ENCODE results near the gene SPINK8.
"Not testable (repeated sequence)": the region's sequence is repeated elsewhere in the genome, so short reads cannot be mapped to it uniquely, and the experiment has no call there.

The SPINK8 gene

DNA sequence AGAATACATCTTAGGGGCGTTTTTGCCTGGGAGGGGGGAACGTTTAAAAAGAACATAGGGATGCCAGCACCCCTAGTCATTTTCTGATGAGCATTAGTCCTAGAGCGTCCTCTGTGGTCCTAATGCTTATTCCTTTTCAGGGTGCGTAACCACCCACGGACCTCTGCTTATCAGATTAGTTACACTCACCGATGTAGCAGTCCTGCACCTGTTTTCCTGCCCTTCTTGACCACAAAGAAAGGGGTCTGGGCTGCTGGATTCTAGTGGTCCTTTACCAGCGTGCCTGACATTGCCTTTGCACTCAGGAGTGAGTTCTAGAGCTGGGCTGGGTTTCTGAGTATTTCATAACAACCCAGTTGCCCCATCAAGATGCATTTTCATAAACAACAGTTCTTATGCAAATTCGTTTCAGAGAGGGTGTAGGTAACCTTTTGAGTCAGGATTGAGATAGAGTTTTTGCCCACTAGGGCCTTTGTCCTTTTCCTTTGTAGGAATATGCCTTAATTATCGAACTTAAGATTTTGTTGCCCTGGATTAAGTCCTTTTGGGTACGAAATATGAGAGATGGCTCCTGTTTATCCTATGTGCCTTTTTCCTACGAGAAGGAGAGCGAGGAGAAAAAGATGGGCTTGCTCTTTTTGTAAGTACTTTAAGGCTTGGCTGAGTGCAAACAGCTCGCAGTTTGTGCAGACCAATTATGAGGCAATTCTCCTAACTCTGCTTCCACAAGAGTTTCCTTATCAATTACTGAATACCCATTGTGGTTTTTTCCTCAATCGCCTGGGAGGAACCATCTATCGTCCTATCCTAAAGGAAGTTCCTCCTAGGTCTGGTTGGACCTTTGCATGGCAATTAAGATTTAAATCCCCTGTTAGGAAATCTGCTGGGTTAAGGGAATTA is at the start of gene SPINK8:
Gene SPINK8, minus strand, starts transcription at position 316 of the 900 bp plus-strand sequence. CDS start 5,320 bp downstream, outside the sequence.
- not testable (repeated sequence) for DNase-seq (ENCODE audit: low read depth)

DNA sequence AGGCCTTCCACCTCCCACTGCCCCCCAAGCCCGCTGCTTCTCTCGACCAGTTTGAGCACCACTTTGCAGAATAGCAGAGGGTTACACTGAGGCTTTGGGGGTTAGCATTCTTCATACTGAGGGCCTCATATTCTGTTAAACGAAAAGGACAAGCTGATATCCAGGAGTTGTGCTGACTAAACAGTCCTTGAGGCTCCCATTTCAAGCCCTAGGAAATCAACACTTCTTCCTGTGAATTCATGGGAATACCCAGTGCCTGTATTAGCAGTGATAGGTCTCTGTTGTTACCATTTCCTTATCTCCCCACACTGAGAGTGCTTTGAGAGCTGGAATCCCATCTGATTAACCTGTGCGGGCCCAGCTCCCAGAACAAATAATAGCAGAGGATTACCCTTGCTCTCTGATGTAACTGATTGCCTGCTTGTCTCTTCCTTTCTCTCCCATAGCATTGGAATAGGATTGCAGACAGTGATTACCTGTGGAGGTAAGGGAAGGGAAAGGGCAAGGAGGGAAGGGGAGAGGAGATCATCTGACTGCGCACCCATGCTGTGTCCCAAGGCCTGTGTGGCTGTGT is 39.5 kb upstream of the SPINK8 start:
- no peak for DNase-seq (ENCODE audit: low read depth)

DNA sequence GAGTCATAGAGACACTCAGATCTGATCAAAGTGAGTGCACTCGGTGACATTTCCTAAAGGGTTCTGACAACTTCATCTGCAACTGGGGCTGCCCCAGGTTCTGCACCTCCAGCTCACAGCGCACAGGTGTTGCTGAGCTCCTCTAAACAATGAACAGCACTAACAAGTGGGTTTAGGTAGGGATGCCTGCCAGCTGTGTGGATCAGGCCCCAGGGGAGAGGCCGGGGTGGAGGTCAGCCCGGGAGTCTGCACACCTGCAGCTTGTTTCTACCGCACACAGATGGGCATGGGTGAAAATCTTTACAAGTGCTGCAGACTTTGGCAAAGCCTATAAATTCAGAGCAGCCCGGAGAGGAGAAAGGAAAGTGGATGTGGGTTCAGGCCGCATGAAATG is 38.9 kb upstream of the SPINK8 start:
- no peak for DNase-seq (ENCODE audit: low read depth)

DNA sequence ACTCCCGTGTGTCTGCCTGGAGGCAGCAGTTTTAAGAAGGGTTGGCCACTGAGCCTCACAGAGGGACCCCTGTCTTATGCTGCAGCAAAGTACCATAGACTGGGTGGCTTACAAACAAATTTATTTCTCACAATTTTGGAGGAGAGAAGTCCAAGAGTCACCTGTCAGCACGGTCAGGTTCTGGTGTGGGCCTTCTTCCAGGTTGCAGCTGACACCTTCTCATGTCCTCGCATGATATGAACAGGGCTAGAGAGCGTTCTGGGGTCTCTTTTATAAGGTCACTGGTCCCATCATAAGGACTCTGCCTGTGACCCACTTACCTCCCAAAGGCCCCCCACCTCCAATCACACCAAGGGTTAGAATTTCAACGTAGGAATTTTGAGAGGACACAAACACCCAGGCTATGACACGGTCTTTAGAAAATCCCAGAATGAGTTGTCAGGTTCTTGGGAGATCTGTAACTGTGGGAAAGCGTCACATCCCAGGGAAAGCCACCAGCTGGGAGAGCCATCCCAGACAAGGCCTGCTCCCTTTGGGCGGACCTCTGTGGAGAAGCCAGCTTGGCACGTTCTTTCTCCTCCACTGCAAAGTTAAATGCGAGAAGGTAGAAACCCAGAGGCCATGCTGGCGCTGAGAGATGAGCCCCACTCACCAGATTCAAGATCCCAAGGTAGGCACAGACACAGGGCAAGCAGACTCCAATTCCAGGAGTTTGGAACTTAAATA is 38.4 kb upstream of the SPINK8 start, which contains the start of gene FBXW12:
Gene FBXW12, plus strand, starts transcription at position 569 of the 726 bp plus-strand sequence. CDS start 549 bp downstream, outside the sequence.
- DNase-seq (ENCODE audit: low read depth): no peak

DNA sequence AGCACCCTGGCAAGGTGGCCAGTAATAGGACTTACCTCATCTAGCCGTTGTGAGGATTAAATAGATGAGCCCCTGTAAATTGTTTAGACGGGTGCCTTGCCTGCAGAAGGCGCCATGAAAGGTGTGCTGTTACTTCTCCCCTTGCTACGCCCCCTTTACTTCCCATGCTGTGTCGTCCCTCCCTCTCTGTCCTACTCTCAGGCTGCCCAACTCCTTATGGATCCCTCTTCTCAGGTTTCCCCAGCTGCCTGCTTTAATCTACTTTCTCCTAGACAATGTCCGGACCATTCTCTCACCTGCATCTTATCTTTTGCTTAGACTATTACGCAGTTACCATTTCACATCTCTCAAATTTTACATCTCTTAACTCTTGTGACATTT is 36.9 kb upstream of the SPINK8 start:
- DNase-seq (ENCODE audit: low read depth): no peak

DNA sequence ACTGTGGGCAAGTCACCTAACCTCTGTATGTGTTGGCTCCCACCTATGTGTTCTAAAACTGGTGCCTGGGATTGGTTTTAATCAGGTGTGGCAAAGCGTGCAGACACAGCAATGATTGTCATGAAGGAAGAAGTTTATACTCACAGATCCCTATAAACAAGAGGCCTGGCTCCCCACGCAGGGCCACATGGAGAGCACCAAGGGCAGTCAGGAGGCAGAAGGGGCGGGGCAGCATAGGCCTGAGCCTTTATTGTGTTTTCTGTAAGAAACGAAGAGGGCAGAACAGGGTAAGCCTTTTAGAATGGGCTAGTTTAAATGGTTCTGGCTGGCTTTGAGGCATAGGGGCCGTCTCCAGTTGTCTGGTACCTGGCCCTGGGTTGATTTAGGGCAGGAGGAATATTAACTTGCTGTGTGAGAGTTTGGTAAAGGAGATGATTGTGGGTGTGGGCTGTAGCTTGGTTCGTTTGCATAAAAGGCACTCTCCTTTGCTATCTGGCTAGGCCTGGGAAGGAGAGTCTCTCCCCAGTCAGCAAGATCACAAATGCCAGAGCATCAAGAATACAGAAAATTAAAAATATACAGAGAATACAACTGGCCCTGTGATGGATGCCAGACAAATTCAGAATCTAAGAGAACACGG is 36.4 kb upstream of the SPINK8 start:
- DNase-seq (ENCODE audit: low read depth): no peak

DNA sequence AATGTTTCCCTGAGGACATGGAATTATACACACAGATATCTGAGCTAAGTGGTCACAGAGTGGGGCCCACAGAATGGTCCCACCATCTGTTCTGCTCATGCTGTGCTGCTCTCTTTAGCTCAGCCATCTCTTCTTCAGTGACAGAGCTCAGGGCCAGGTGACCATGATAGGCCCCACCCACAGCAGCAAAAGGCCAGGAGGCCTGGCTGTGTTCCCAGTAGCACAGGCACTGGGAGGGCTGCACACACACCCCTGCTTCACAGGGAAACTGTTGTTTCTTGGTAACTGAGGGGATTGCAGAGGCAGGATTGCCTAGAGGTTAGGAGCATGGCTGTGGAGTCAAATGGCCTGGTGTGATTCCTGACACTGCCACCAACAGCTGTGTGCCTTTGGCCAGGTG is 33.7 kb upstream of the SPINK8 start:
- no peak for DNase-seq (ENCODE audit: low read depth)

DNA sequence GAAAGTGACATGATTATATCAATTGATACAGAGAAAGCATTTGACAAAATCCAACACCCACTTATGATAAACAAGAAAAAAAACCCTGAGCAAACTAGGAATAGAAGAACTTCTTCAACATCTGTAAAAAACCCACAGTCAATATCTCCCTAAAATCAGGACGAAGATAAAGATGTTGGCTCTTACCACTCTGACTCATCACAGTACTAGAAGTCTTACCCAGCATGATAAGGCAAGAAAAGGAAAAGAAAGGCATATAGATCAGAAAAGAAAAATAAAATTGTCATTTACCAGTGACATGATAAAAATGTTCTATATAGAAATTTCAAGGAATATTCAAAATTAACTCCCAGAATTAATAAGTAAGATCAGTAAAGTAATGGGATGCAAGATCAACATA is 31.4 kb upstream of the SPINK8 start:
- no peak for DNase-seq (ENCODE audit: low read depth)

DNA sequence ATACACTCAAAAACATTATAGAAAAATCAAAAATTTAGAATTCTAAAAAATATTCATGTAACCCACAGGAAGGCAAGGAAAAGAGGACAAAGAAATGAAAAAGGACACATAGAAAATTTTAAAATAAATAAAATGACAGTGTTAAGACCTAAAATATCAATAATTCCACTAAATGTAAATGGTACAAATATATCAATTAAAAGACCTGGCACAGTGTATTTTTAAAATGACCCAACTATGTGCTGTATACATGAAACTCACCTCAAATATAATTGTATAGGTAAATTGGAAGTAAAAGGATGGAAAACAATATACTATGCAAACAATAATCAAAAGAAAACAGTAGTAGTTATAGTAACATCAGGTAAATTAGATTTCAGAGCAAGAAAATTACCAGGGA is 28.5 kb upstream of the SPINK8 start:
- no peak for DNase-seq (ENCODE audit: low read depth)

DNA sequence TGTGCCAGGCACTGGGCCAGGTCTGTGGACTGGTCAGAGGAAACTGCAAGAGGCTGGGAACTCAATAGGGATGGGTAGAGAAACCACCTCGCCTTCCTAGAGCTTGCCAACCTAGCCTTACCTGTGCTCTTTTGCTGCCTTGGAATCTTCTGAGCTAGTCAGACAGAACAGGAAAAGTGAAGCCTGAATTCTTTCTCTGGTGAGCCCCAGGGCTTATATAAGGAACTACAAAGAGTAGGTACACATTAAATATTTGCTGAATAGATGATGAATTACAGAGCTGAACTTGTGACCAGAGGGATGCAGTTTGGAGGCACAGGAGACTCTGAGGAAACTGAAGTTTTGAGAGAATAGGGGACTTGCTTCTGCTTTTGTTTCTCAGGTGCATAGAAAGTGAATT is 23.0 kb upstream of the SPINK8 start:
- no peak for DNase-seq (ENCODE audit: low read depth)

DNA sequence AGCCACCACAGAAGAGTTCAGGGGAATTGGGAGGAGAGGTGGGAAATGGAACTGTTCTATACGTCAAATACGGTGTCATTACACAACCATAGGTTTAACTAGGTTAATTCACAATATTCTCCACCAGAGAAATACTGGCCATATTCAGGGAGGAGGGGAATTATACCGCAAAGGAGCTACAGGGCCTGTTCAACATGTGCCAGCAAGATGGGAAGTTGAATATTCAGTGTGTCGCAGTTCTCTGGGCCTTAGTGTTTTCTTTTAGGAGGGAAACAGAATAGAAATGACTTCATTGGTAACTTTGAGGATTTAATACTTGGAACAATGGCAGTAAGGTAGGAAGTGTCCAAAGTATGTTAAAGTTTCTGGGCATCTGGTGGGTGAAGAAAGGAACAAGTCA is 20.5 kb upstream of the SPINK8 start:
- no peak for DNase-seq (ENCODE audit: low read depth)

DNA sequence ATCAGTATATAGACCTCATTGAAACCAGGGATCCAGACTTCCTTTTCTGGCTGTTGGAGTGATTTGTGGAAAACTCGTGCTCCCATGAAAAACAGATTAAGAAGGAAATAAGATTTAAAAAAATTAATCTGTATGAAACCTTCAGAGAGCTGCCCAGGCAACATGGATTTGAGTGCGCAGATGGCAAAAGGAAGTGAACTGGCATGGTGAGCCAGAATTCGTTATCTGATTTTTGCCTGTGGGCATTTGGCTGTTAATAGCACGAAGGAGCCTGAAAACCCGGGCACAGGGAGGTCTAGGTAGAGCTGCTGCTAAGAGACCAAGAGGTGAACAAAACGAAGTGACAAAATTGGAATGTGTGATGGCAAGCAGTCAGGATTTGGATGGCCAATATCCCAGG is 19.1 kb upstream of the SPINK8 start:
- DNase-seq (ENCODE audit: low read depth): no peak

DNA sequence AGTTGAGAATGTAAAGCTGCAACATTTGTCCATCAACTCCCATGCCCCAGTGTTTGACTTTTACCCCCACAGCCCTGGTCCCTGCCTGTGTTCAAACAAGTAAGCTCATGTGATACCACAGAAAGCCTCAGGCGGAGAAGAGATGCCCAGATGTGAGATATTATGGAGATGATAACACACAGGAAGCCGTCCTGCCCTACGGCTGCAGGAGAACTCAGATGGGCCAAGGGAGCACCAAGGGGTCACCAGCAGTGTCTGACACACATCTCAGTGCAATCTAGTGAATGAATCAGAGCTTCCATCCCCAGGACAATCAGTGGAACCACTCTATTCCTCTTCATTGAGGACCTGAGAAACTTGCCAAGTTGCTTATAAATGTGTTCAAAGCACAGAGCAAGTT is 14.0 kb upstream of the SPINK8 start:
- DNase-seq (ENCODE audit: low read depth): no peak

DNA sequence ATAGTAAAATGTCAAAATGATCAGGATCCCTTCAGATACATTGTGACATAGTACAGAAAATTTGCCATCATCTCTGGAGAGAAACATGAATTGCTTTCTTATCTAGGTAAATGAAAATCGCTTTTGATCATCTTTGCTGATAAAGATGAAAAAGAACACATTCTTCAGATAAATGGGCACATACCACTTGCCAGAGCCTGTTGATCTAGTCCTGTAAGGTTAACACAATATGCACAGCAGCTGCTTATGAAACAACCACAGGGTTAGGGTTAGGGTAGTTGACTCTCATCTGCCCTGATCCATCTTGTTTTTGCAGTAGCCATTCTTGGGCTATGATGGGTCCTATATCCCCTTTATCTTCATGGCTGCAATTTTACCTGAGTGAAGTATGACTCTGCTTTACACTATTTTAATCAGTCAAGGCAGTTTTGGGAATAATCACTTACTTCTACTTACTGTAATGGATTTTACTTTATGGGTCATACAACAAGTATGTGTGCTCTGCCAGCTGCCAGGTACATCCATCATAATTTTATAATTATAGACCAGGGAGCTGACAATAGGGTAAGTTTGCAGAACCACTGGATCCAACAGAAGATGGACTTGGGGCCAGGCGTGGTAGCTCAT is 12.6 kb upstream of the SPINK8 start:
- no peak for DNase-seq (ENCODE audit: low read depth)

DNA sequence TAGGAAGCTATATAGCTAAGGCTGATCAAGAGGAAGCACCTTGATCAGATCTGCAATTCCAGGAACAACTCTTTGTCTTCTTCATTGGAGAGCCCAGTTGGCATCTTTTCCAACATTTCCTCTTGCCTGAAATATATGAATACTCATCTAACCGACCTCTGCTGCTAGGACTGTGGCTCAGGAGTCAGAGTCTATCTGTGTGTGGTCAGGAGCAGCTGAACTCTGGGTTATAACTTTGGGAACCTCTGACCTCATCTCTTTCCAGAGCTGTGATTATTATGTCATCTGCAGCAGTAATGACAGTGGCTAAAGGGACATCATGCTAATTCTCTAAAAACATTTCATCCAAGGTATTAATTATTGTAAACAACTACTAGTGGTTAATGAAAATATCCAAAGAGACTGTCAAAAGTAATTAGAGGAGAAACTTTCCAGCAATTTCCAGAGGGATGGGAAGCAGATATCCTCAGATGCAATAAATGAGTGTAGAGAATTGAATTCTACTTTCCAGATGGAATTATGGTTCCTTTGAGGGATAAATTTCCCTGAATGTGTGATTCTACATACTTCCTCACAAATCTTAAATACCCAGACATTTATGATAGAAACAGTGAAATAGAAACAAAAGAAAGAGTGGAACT is 11.5 kb upstream of the SPINK8 start:
- no peak for DNase-seq (ENCODE audit: low read depth)

DNA sequence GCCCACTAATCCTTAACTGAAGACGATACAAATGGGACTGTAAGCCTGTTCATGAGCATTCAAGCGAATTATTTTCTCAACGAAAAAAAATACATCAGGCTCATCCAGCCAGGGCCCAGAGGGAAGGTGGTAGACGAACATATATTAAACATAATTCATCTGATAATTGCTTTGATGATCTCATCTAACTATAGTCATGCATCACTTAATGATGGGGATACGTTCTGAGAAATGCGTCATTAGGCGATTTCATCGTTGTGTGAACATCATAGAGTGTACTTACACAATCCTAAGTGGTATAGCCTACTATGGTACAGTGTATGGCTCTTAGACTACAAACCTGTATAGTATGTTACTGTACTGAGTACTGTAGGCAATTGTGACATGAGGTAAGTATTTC is 10.0 kb upstream of the SPINK8 start:
- no peak for DNase-seq (ENCODE audit: low read depth)

DNA sequence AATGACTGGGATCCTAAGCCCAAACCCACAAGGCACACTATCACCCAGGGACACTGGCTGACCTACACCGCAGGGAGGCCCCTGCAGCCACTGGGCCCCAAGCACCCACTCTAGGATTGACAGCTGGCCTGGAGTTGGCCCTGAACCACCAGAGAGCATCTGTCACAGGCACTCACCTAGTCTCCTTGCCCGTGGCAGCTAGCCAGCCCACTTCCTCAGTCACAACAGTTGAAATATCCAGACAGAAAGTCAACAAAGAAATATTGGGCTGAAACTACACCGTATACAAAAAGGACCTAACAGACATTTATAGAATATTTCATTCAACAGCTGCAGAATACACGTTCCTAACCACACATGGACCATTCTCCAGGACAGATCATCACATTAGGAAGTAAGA is 5.2 kb upstream of the SPINK8 start:
- no peak for DNase-seq (ENCODE audit: low read depth)

DNA sequence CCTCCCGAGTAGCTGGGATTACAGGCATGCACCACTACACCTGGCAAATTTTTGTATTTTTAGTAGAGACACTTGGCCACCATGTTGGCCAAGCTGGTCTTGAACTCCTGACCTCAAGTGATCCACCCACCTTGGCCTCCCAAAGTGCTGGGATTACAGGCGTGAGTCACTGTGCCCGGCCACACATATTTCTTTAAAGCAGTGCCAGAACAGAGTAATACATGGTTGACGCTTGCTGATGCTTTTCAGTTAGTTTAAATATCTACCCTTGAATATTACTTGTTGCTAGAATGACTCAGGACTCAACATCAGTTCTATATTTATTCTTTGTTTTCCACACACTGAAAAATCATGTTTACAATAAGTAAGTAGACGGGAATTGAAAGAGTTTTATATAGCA is 4.1 kb upstream of the SPINK8 start:
- DNase-seq (ENCODE audit: low read depth): not testable (repeated sequence)

DNA sequence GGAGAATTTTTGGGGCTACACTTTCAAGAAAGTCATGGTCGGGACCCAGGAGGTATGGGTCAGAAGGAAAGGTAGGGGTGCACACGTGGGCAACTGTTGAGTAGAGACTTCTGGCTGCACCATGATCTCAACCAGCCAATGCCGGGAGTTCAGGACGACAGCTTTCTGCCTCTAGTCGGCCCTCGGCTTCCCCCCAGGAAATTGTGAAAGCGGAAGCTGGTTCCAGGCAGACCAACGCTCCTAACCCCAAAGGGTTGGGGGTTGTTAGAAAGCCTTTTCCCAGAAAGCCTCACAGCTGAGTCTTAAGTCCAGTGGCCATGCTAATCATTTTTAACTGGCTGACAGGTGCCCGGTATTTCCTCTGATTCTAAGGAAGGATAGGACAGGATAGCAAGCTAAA is 1.8 kb upstream of the SPINK8 start:
- not testable (repeated sequence) for DNase-seq (ENCODE audit: low read depth)

DNA sequence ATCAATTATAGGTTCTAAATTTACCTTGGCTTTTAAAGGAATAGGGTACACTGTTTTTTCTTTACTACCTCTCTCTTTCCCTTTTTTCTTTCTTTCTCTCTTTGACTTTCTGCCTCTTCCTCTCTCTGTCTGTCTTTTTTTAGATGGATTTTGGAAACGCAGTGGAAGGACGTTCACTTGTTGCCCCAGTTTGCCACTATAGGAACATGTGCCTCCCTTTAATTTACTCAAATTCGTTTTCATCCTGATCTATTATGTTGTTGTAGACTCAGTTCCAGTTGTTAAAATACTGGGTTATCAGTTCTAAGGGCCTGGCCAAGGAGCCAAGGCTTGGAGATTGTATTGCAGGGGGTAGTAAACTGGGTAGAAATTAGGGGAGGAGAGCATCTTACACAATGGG is 1.1 kb upstream of the SPINK8 start:
- no peak for DNase-seq (ENCODE audit: low read depth)

DNA sequence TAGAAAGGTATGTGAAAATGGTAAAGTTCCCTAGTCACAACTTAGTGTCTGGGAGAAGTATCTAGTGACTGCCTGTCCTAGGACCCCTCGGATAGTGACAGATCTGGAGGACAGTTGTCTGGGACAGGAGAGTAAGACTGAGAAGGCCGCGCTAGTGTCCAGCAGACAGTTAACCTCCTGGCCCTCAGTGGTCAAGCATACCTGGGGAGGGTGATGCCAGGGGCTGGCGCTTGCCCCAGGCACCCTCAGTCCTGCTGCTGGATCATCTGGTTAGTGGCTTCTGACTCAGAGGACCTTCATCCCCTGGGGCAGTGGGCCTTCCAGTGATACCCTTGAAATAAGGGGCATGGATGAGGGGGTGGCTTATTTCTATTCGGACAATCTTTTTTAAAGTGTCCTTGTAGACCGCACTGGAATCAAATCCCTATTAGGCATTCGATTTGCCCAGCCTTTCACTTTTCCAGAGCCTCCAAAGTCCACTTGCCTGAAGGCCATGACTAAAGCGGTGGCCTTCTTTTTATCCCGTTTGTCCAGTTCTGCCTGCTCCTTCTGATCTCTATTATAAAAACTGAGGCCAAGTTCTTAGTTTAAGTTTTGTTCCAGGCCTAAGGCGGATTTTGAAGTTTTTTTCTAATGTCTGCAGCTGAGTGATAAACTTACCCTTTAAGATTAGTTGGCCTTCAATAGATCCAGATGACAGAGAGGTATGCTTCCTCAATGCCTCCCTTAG is 1.6 kb downstream of the SPINK8 start:
- DNase-seq (ENCODE audit: low read depth): not testable (repeated sequence)
